GM12872 (cell line): ENCODE data around the gene RFX8.

ENCODE experiments used
- TF ChIP-seq, protein P1 (sequence below): IDR thresholded peaks from 3 replicates; pipeline ENCODE4 v1.5.1; 2011; ENCODE audit warnings: low read depth, mild to moderate bottlenecking, low read length, moderate library complexity; ENCODE audit not compliant: insufficient read depth

The RFX8 gene

DNA sequence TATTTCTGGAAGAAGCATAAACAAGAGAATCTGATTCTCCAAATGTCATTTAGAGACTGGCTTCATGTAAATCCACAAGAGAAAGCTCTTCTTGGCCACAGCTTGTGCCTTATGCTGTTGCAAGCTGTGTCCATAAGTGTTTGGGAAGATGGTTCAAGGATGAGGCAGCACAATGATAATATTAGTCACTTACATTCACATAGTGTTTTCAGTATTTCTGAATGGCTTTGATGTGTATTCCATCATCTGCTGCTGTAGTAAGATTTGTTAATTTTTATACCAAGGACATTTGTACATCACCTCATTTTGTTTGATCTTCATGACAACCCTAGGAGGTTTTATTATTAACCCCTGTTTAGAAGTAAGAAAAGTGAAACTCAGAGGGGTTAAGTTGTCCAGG lies 117.5 kb downstream of the RFX8 start:
- TF ChIP-seq, protein P1, sequence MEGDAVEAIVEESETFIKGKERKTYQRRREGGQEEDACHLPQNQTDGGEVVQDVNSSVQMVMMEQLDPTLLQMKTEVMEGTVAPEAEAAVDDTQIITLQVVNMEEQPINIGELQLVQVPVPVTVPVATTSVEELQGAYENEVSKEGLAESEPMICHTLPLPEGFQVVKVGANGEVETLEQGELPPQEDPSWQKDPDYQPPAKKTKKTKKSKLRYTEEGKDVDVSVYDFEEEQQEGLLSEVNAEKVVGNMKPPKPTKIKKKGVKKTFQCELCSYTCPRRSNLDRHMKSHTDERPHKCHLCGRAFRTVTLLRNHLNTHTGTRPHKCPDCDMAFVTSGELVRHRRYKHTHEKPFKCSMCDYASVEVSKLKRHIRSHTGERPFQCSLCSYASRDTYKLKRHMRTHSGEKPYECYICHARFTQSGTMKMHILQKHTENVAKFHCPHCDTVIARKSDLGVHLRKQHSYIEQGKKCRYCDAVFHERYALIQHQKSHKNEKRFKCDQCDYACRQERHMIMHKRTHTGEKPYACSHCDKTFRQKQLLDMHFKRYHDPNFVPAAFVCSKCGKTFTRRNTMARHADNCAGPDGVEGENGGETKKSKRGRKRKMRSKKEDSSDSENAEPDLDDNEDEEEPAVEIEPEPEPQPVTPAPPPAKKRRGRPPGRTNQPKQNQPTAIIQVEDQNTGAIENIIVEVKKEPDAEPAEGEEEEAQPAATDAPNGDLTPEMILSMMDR, result no peak

GRCh38 chr2:101356521-101356920 lies 118.4 kb downstream of the RFX8 start:
- TF ChIP-seq, protein P1, result no peak

- TF ChIP-seq, protein P1, result no peak
Observed at GRCh38 chr2:101356055-101356454, 118.9 kb downstream of the RFX8 start.

DNA sequence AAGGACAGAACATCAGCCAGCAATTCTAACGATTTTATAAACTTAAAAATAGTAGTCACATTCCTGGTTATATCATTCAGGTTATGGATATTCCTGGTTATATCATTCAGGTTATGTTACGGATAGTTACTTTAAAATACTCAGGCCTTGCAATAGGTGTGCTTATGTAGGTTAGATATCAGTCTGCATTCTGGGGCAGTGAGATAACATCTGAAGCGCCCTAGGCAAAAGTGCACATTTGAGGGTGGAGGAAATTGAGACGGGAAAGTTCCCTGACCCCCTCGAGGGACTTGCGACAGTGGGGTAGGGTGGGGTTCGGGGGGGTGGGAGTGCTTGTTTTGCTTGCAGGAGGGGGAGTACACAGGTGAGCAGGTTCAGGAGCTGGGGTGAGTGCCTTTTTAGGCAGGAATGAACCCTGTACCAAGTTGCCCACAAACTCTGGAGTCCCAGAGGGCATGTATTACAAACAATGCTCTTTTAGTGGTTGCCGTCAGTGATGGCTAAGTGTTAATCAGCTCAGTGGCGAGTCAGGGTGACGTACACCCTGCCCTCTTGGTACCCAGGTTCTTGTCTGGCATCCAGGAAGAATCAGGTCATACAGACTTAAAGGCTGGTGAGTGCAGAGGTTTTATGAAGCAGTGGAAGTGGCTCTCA lies 119.4 kb downstream of the RFX8 start:
- TF ChIP-seq, protein P1, result no peak

DNA sequence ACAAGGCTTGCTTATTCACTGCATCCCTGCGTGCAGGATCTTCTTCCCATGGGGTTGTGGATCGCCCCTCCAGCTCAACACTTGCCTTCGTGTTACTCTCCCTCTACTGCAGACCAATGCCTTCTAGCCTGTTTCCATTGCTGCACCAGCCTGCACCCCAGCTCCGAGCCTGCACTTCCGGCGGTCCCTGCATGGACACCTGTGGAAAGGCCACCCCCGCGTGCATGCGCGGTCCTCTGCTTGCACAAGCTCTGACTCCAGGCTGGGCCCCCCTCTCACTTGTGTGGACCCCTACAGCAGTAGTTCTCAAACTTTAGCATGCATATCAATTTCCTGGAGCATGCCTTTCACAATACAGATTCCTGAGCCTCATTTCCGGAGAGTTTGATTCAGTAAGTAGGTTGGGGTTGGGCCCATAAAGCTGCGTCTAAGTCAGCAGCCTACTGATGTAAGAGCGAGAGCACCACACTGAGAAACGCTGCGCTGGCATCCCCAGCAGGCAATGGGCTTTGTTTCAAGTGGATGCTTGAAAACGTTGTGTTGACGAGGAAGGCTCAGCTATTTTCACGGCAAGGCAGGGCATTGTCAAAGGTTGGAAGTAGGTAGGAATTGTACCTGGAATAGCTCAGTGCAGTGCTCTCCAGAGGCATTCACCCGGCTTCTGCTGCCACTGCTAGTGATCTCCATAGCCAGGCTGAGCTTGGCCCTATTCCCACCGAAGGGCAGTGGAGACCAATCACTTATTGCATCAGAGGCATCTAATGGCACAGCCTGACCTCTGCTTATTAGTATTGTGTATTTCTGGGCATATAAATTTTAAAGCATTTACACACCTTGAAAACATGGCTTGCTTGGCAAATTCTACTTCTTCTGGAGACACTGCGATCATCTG lies 120.2 kb downstream of the RFX8 start:
- TF ChIP-seq, protein P1, result no peak

- TF ChIP-seq, protein P1, result no peak
Observed at GRCh38 chr2:101351207-101351606, 123.7 kb downstream of the RFX8 start.

- TF ChIP-seq, protein P1, result 0 out of 3 replicates have a peak, but pooled peaks have one; percentile 7
Observed at GRCh38 chr2:101349893-101350662, 124.8 kb downstream of the RFX8 start.
